Fibroblast of lung (primary cell): Measurements from ENCODE around the gene CBX1. TPM values are rescaled to one million over a fixed set of nuclear protein-coding genes. Genes with fewer than 3 reads are reported as not detected.
"Not testable (repeated sequence)": the region's sequence is repeated elsewhere in the genome, so short reads cannot be mapped to it uniquely, and the experiment has no call there.

Experiments used
- DNase-seq, 2 donors: peaks; one replicate each; pipeline versions ENCODE4 v3.0.0 to v3.0.0-alpha.2; 2010; ENCODE audit warnings: low read depth in 2 of 2
- H2AFZ ChIP-seq: 2 replicates; pipeline ENCODE4 v1.5.1; 2012; ENCODE audit warnings: low read length, control low read depth, inconsistent platforms
- H3K27ac ChIP-seq: 2 replicates; pipeline ENCODE4 v1.5.1; 2011; ENCODE audit warnings: low read length, control low read depth; ENCODE audit not compliant: insufficient read depth
- H3K27me3 ChIP-seq: 2 replicates; pipeline ENCODE4 v1.5.1; 2011; ENCODE audit warnings: mild to moderate bottlenecking, low read length; ENCODE audit not compliant: control insufficient read depth, insufficient read depth
- H3K36me3 ChIP-seq: 2 replicates; pipeline ENCODE4 v1.5.1; 2011; ENCODE audit warnings: low read length; ENCODE audit not compliant: control insufficient read depth, insufficient read depth
- H3K4me1 ChIP-seq: 2 replicates; pipeline ENCODE4 v1.5.1; 2011; ENCODE audit warnings: low read length; ENCODE audit not compliant: control insufficient read depth, insufficient read depth; ENCODE audit errors: extremely low read depth
- H3K4me2 ChIP-seq: 2 replicates; pipeline ENCODE4 v1.5.1; 2011; ENCODE audit warnings: low read length, control low read depth; ENCODE audit not compliant: insufficient read depth; ENCODE audit errors: extremely low read depth
- H3K4me3 ChIP-seq, 4 experiments: fragments of 200-600 bp in 1 of 4; sonication (generic) in 1 of 4; replicated peaks in 1 of 4; 2 replicates each; pipeline ENCODE4 v1.5.1; 2011 to 2016; ENCODE audit warnings: low read length in 4 of 4, low read depth in 3 of 4, mild to moderate bottlenecking in 3 of 4, control low read depth in 2 of 4, inconsistent platforms in 1 of 4, mixed read lengths in 1 of 4; ENCODE audit not compliant: insufficient read depth in 1 of 4; ENCODE audit errors: control extremely low read depth in 1 of 4
- H3K79me2 ChIP-seq: 2 replicates; pipeline ENCODE4 v1.5.1; 2012; ENCODE audit warnings: mild to moderate bottlenecking, low read length, inconsistent platforms; ENCODE audit not compliant: control insufficient read depth, insufficient read depth
- H3K9ac ChIP-seq: 2 replicates; pipeline ENCODE4 v1.5.1; 2011; ENCODE audit warnings: mild to moderate bottlenecking, low read length, control low read depth; ENCODE audit not compliant: insufficient read depth
- H3K9me3 ChIP-seq: 2 replicates; pipeline ENCODE4 v1.5.1; 2012; ENCODE audit warnings: low read depth, low read length; ENCODE audit not compliant: control insufficient read depth, insufficient read depth
- H4K20me1 ChIP-seq: 2 replicates; pipeline ENCODE4 v1.5.1; 2011; ENCODE audit warnings: low read length; ENCODE audit not compliant: control insufficient read depth, insufficient read depth; ENCODE audit errors: extremely low read depth
- CTCF ChIP-seq, 2 donors: IDR thresholded peaks in 1 of 2; conservative IDR thresholded peaks in 1 of 2; 1 replicate in 1 of 2; 2 replicates in 1 of 2; pipeline ENCODE4 v1.5.1; 2011 to 2012; ENCODE audit warnings: low read length in 2 of 2, control low read depth in 1 of 2, inconsistent platforms in 1 of 2, low read depth in 1 of 2, mild to moderate bottlenecking in 1 of 2
- EZH2 ChIP-seq: IDR thresholded peaks from 2 replicates; pipeline ENCODE4 v1.5.1; 2012; ENCODE audit warnings: low read length, control low read depth, mild to moderate bottlenecking; ENCODE audit errors: missing control alignments
- polyA plus RNA-seq, 2 donors: library from polyadenylated mRNA; depleted of rRNA in 1 of 2; stranded (reverse) in 1 of 2; unstranded in 1 of 2; fragments of >200 nt; gene quantifications; 2 replicates each; pipeline ENCODE4 v1.2.1, GENCODE V29; 2011 to 2012; ENCODE audit warnings: missing spikeins in 1 of 2
- total RNA-seq: library from RNA; depleted of rRNA; stranded (reverse); fragments of >200 nt; gene quantifications from 2 replicates; pipeline ENCODE4 v1.2.1, GENCODE V29; 2014

CBX1 gene
- total and polyA plus RNA-seq, 2 donors (not counting 1 experiment from before 2014, with no cell fraction given): 50.4 to 64.8 TPM

- Histone ChIP-seq H3K4me1 (peaks cover 6% of the 10 kb centered on the region), H3K9ac (no peak overlapping the region), H3K36me3 (peaks cover 5% of the 10 kb centered on the region), H3K4me3 (no peak overlapping the region), H3K9me3 (no peaks in the 10 kb centered on the region), H3K4me2 (no peak overlapping the region), H3K27ac (no peak overlapping the region), H4K20me1 (no peaks in the 10 kb centered on the region), H2AFZ (no peak overlapping the region), H3K79me2 (peaks cover 1% of the 10 kb centered on the region), H3K27me3 (no peaks in the 10 kb centered on the region)
- TF ChIP-seq EZH2 (no peak), CTCF (conservative IDR thresholded peaks at IDR 0.05 in 1 of 2, IDR thresholded peaks at IDR 0.05 in 1 of 2; ENCODE audit: low read depth in 1 of 2, low read length in 2 of 2) (no peak)
- DNase-seq: no peak
These were observed 29.6 kb downstream of the CBX1 start for GRCh38 chr17:48071654-48072053.

- Histone ChIP-seq H3K4me3 (no peak overlapping the region), H3K27ac (no peak overlapping the region), H3K36me3 (peaks cover 5% of the 10 kb centered on the region), H2AFZ (no peak overlapping the region), H4K20me1 (no peaks in the 10 kb centered on the region), H3K27me3 (no peaks in the 10 kb centered on the region), H3K79me2 (no peaks in the 10 kb centered on the region), H3K9ac (no peak overlapping the region), H3K4me2 (no peak overlapping the region), H3K9me3 (no peaks in the 10 kb centered on the region), H3K4me1 (peaks cover 6% of the 10 kb centered on the region)
- TF ChIP-seq EZH2 (no peak), CTCF (conservative IDR thresholded peaks at IDR 0.05 in 1 of 2, IDR thresholded peaks at IDR 0.05 in 1 of 2; ENCODE audit: low read depth in 1 of 2, low read length in 2 of 2) (no peak)
- DNase-seq: no peak
These were observed 31.1 kb downstream of the CBX1 start for GRCh38 chr17:48070195-48070594.

- Histone ChIP-seq H3K4me2 (no peak overlapping the region), H3K9me3 (no peaks in the 10 kb centered on the region), H3K4me3 (no peak overlapping the region), H3K4me1 (peaks cover 4% of the 10 kb centered on the region), H3K27me3 (no peaks in the 10 kb centered on the region), H3K36me3 (peaks cover 5% of the 10 kb centered on the region), H4K20me1 (no peaks in the 10 kb centered on the region), H2AFZ (no peak overlapping the region), H3K79me2 (no peaks in the 10 kb centered on the region), H3K9ac (no peak overlapping the region), H3K27ac (peak overlapping the region; percentile 9)
- TF ChIP-seq EZH2 (no peak), CTCF (conservative IDR thresholded peaks at IDR 0.05 in 1 of 2, IDR thresholded peaks at IDR 0.05 in 1 of 2; ENCODE audit: low read depth in 1 of 2, low read length in 2 of 2) (peak; percentile 31 to 50)
- DNase-seq: peak in 1 of 2 donors; percentile 49
These were observed 32.8 kb downstream of the CBX1 start for GRCh38 chr17:48068491-48068961.

- H3K79me2 ChIP-seq, H3K36me3 ChIP-seq: not testable (repeated sequence)
These were observed 33.5 kb downstream of the CBX1 start for GRCh38 chr17:48067808-48068207.

More at GRCh38 chr17:48067808-48068207, 33.5 kb downstream of the CBX1 start:
- H3K4me1 ChIP-seq, H3K27me3 ChIP-seq, H4K20me1 ChIP-seq, H2AFZ ChIP-seq, H3K9me3 ChIP-seq, H3K27ac ChIP-seq, H3K4me2 ChIP-seq, H3K4me3 ChIP-seq, DNase-seq, H3K9ac ChIP-seq: not testable (repeated sequence)
